T-helper 22 cell (primary cell): ENCODE measurements around the gene DDX19B.

Source experiments
- DNase-seq: peaks from one replicate; pipeline ENCODE4 v3.0.0-alpha.2; 2020; ENCODE audit warnings: low read depth

Gene DDX19B

GRCh38 chr16:70349783-70350182 lies 50.8 kb downstream of the DDX19B start:
- no peak for DNase-seq

- DNase-seq = no peak
Observed at GRCh38 chr16:70359552-70359951, 60.6 kb downstream of the DDX19B start.

GRCh38 chr16:70364399-70364798 lies 65.4 kb downstream of the DDX19B start:
- no peak for DNase-seq

- DNase-seq = peak; percentile 6
Observed at GRCh38 chr16:70370145-70370544, 71.2 kb downstream of the DDX19B start.

GRCh38 chr16:70370924-70371323 lies 71.9 kb downstream of the DDX19B start:
- DNase-seq = no peak

GRCh38 chr16:70372921-70373728 lies 74.1 kb downstream of the DDX19B start:
- no peak for DNase-seq

- no peak for DNase-seq
Observed at GRCh38 chr16:70374213-70374612, 75.2 kb downstream of the DDX19B start.

- DNase-seq = no peak
Observed at GRCh38 chr16:70375636-70376611, 76.9 kb downstream of the DDX19B start.

GRCh38 chr16:70377782-70378181 lies 78.8 kb downstream of the DDX19B start:
- DNase-seq = no peak

GRCh38 chr16:70378869-70379493 lies 80.0 kb downstream of the DDX19B start:
- DNase-seq = no peak

- peak; percentile 21 for DNase-seq
Observed at GRCh38 chr16:70380248-70380918, 81.4 kb downstream of the DDX19B start.

- peak; percentile 93 for DNase-seq
Observed at GRCh38 chr16:70380919-70381603, 82.1 kb downstream of the DDX19B start.

- no peak for DNase-seq
Observed at GRCh38 chr16:70381604-70382342, 82.8 kb downstream of the DDX19B start.

- no peak for DNase-seq
Observed at GRCh38 chr16:70383421-70383960, 84.5 kb downstream of the DDX19B start.
